Panc1 (cell line): Measurements from ENCODE around the gene ZDHHC11B.
"Not testable (repeated sequence)": the region's sequence is repeated elsewhere in the genome, so short reads cannot be mapped to it uniquely, and the experiment has no call there.

Experiments
- CTCF ChIP-seq: fragments of 450-650 bp; IDR thresholded peaks from 2 replicates; pipeline ENCODE4 v1.5.1; 2017; ENCODE audit warnings: mild to moderate bottlenecking
- POLR2AphosphoS5 ChIP-seq: IDR thresholded peaks from 2 replicates; pipeline ENCODE4 v1.6.1; 2012; ENCODE audit warnings: mild to moderate bottlenecking, low read depth, low read length, moderate library complexity
- REST ChIP-seq, 2 experiments: IDR thresholded peaks; 2 replicates each; pipeline ENCODE4 v1.6.1; 2011 to 2012; ENCODE audit warnings: low read depth in 2 of 2, control low read depth in 1 of 2, low read length in 1 of 2, mild to moderate bottlenecking in 1 of 2, moderate library complexity in 1 of 2; ENCODE audit not compliant: insufficient read depth in 1 of 2
- SIN3A ChIP-seq: IDR thresholded peaks from 2 replicates; pipeline ENCODE4 v1.6.1; 2012; ENCODE audit warnings: low read depth, mild to moderate bottlenecking, low read length, moderate library complexity, borderline replicate concordance; ENCODE audit not compliant: insufficient read depth
- TCF7L2 ChIP-seq: IDR thresholded peaks from 2 replicates; pipeline ENCODE4 v1.6.1; 2011; ENCODE audit warnings: mild to moderate bottlenecking, low read depth, low read length, inconsistent platforms

- not testable (repeated sequence) for TF ChIP-seq CTCF; SIN3A; REST (IDR thresholded peaks at IDR 0.05; ENCODE audit: insufficient read depth in 1 of 2, low read depth in 2 of 2, low read length in 1 of 2); POLR2AphosphoS5; TCF7L2
These were observed 12.5 kb downstream of the ZDHHC11B start for GRCh38 chr5:771841-772546.
